HFFc6 (cell line): ENCODE results near the gene CSMD2. TPM values are rescaled to one million over a fixed set of nuclear protein-coding genes. Genes with fewer than 3 reads are reported as not detected.

Experiments
- DNase-seq: peaks from one replicate; pipeline ENCODE4 v3.0.0-alpha.2; 2018
- H3K27ac Mint-ChIP-seq: 2 replicates; pipeline ENCODE4 v1.8.0; 2020; ENCODE audit warnings: mild to moderate bottlenecking, mixed read lengths
- H3K27me3 Mint-ChIP-seq: 2 replicates; pipeline ENCODE4 v1.8.0; 2021; ENCODE audit warnings: mild to moderate bottlenecking, moderate library complexity, mixed read lengths; ENCODE audit not compliant: insufficient read depth
- H3K36me3 Mint-ChIP-seq: 2 replicates; pipeline ENCODE4 v1.8.0; 2021; ENCODE audit warnings: low read depth, mixed read lengths
- H3K4me1 Mint-ChIP-seq: 2 replicates; pipeline ENCODE4 v1.8.0; 2020; ENCODE audit warnings: low read depth, mixed read lengths
- H3K4me3 Mint-ChIP-seq: 2 replicates; pipeline ENCODE4 v1.8.0; 2020; ENCODE audit warnings: mild to moderate bottlenecking, moderate library complexity, mixed read lengths
- H3K9me3 Mint-ChIP-seq: 2 replicates; pipeline ENCODE4 v1.8.0; 2020; ENCODE audit warnings: mild to moderate bottlenecking, mixed read lengths
- total RNA-seq, 6 experiments: library from RNA; stranded (reverse); fragmentation: NEBNext Ultra II Directional; extraction: Animal tissue kit (Norgen Biotek cat#: 25700); gene quantifications; 2 replicates in 1 of 6; 3 replicates in 5 of 6; pipeline ENCODE4 v1.2.3, GENCODE V29; 2021
- TF ChIP-seq, protein P1 (sequence below): fragments of 200-600 bp; sonication (generic); IDR thresholded peaks from 2 replicates; pipeline ENCODE4 v1.5.0; 2021; ENCODE audit warnings: antibody characterized with exemption, mild to moderate bottlenecking

The CSMD2 gene
- total RNA-seq, 6 experiments from 2014 or later = 0.77 to 3.2 (median 1.2) TPM

DNA sequence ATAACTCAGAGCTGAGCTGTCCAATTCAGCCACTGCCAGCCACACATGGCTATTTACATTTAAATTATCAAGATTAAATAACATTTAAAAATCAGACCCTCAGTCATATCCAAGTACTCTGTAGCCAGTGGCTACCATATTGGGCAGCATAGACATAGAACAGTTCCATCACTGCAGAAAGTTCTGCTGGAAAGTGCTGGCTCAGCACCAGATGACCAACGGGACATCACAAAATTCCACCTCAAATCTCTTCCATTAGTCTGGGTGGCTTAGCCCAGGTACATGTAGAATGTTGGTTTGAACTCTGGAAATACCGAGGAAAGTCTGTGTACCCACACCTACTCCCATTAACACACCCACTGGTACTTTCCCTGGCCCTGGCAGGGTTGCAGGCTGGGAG, 563.3 kb downstream of the CSMD2 start:
- H3K4me3 Mint-ChIP-seq = no peak overlapping the region
- no peak for DNase-seq
- no peaks in the 10 kb centered on the region; the same call in 1 of the 2 replicates for H3K27me3 Mint-ChIP-seq
- no peaks in the 10 kb centered on the region for H3K36me3 Mint-ChIP-seq
- H3K27ac Mint-ChIP-seq = no peak overlapping the region
- TF ChIP-seq, protein P1, sequence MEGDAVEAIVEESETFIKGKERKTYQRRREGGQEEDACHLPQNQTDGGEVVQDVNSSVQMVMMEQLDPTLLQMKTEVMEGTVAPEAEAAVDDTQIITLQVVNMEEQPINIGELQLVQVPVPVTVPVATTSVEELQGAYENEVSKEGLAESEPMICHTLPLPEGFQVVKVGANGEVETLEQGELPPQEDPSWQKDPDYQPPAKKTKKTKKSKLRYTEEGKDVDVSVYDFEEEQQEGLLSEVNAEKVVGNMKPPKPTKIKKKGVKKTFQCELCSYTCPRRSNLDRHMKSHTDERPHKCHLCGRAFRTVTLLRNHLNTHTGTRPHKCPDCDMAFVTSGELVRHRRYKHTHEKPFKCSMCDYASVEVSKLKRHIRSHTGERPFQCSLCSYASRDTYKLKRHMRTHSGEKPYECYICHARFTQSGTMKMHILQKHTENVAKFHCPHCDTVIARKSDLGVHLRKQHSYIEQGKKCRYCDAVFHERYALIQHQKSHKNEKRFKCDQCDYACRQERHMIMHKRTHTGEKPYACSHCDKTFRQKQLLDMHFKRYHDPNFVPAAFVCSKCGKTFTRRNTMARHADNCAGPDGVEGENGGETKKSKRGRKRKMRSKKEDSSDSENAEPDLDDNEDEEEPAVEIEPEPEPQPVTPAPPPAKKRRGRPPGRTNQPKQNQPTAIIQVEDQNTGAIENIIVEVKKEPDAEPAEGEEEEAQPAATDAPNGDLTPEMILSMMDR = no peak
- no peaks in the 10 kb centered on the region for H3K4me1 Mint-ChIP-seq
- no peaks in the 10 kb centered on the region for H3K9me3 Mint-ChIP-seq

DNA sequence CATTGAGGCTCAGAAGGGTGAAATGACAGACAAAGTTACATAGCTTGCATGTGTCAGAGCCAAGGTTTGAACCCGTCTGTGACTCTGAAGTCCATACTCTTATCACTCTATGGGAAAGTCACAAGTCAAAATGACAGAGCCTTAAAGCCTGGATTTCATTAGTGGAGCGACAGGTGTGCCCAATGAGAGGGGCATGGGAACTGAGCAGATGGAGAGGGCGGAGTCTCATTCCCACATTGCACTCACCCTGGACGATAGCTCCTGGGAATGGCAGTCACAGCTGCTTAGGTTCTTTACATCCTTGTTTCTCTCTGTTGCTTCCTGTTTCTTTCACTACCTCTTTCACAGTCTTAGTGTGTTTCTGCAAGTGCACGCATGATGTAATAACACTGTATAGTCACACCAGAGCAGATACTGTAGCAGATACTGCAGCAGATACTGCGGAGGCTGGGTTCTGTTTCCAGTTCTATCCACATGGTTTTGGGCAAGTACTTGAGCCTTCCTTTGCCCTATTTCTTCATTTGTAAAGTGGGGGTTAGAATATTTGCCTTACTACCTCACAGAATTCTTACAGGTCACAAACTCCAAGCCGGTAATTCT, 565.4 kb downstream of the CSMD2 start:
- H3K4me3 Mint-ChIP-seq = no peak overlapping the region
- TF ChIP-seq, protein P1 = no peak
- no peaks in the 10 kb centered on the region for H3K36me3 Mint-ChIP-seq
- H3K9me3 Mint-ChIP-seq = no peaks in the 10 kb centered on the region
- no peaks in the 10 kb centered on the region for H3K27me3 Mint-ChIP-seq
- H3K4me1 Mint-ChIP-seq = no peaks in the 10 kb centered on the region
- no peak overlapping the region for H3K27ac Mint-ChIP-seq
- DNase-seq = no peak

DNA sequence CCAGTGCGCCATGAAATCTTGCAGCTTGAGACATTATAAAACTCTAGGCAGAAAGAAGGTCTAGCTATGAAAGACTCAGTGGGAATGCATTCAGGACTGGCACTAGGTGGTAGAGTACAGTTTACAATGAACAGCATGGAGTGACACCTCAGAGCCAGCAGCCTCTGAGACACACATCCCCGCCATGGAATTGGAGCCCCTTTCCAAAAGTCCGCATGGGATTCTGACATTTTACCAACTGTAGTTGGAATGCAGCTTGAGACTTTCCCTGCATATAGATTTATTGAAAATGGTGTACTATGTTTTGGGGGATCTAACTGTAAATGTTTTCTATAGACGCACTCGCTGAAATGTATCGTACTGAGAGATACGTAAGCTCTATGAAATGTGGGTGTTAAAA, 576.3 kb downstream of the CSMD2 start:
- H3K9me3 Mint-ChIP-seq = no peaks in the 10 kb centered on the region
- H3K4me3 Mint-ChIP-seq = no peak overlapping the region
- H3K4me1 Mint-ChIP-seq = peaks cover 12% of the 10 kb centered on the region
- H3K36me3 Mint-ChIP-seq = no peaks in the 10 kb centered on the region
- TF ChIP-seq, protein P1 = no peak
- DNase-seq = no peak
- H3K27ac Mint-ChIP-seq = no peak overlapping the region
- peaks cover 2% of the 10 kb centered on the region; the same call in 1 of the 2 replicates for H3K27me3 Mint-ChIP-seq

DNA sequence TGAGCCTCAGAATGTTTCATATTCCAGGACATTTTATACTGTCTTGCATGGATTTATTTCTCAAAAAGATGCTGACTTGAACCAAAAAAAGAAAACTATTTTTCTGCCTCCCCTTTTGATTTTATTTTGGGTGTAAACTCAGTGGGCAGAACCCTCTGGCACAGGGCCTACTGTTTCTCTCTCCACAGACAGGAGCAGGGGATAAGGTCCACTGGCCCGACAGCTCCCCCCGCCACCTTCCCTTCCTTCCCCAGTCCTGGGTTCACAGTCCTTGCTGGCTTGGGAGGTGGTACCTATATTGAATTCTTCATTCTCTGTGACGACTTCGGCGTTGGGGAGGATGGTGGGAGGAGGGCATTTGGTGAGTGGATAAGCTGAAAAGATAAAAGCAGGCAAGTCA, 578.2 kb downstream of the CSMD2 start:
- DNase-seq = no peak
- TF ChIP-seq, protein P1 = no peak
- Mint-ChIP-seq H3K36me3 (no peaks in the 10 kb centered on the region), H3K4me1 (peaks cover 12% of the 10 kb centered on the region), H3K4me3 (no peak overlapping the region), H3K9me3 (no peaks in the 10 kb centered on the region), H3K27ac (no peak overlapping the region), H3K27me3 (peaks cover 2% of the 10 kb centered on the region)

DNA sequence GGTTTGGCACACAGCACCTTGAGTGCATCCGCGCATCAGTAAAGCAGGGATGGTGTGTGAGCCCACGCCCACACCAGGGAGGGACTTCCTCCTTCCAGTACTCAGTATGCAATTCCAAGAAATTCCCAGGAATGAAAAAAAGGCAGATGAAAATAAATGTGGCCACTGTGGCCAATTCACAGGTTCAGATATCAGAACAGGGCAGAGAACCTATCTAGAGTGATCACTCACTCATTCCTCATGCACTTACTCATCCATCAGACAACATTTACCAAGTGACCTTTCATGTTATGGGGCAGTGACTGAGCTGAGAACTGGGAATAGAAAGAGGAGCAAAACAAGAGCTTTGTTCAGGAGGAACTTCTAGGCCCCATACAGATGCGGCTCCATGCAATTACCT, 578.9 kb downstream of the CSMD2 start:
- Mint-ChIP-seq H3K4me3 (no peak overlapping the region), H3K27ac (no peak overlapping the region), H3K9me3 (no peaks in the 10 kb centered on the region), H3K36me3 (no peaks in the 10 kb centered on the region), H3K4me1 (peaks cover 12% of the 10 kb centered on the region), H3K27me3 (peaks cover 2% of the 10 kb centered on the region)
- DNase-seq = peak; percentile 40
- TF ChIP-seq, protein P1 = no peak

DNA sequence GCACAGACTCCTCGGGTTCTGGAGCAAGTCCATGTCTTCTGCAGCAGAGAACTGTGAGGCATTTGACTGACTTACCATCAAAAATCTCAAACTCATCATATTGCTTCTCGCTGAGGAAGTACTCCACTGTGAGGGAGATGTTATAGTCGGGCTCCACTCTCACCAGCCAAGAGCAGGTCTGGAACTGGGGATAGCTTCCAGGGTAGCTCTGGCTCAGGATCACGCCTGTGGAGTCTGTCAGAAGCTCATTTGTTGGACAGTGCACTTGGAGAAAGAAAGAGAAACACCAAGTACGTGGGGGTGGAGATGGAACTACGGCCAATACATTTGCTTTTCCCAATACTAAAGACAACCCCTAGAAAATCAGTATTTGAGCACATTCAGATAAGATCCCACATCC, 581.5 kb downstream of the CSMD2 start:
- no peak for DNase-seq
- Mint-ChIP-seq H3K27ac (no peak overlapping the region), H3K4me1 (peaks cover 12% of the 10 kb centered on the region), H3K9me3 (no peaks in the 10 kb centered on the region), H3K27me3 (no peaks in the 10 kb centered on the region; the same call in none of the 2 replicates), H3K4me3 (no peak overlapping the region), H3K36me3 (no peaks in the 10 kb centered on the region)
- TF ChIP-seq, protein P1 = no peak
